Upper lobe of left lung (tissue), 4 donors: ENCODE data around the gene IRF2.

Experiments
- CTCF ChIP-seq, 6 experiments: fragments of 450-650 bp in 4 of 6; fragments of 200-600 bp in 2 of 6; sonication (generic) in 2 of 6; IDR thresholded peaks; one replicate each; pipeline ENCODE4 v1.5.1; 2016 to 2019; ENCODE audit warnings: antibody characterized with exemption in 6 of 6
- POLR2A ChIP-seq, 4 donors: fragments of 450-650 bp; IDR thresholded peaks; one replicate each; pipeline ENCODE4 v1.5.1; 2016 to 2017; ENCODE audit warnings: antibody characterized with exemption in 4 of 4, mild to moderate bottlenecking in 2 of 4
- POLR2AphosphoS5 ChIP-seq, 2 donors: sonication (generic); formaldehyde crosslinking; IDR thresholded peaks; one replicate each; pipeline ENCODE4 v1.5.1; 2017; ENCODE audit warnings: antibody characterized with exemption in 2 of 2

- TF ChIP-seq CTCF (IDR thresholded peaks at IDR 0.05) (no peak), POLR2A (IDR thresholded peaks at IDR 0.05) (no peak), POLR2AphosphoS5 (IDR thresholded peaks at IDR 0.05) (no peak)
These were observed 32.1 kb downstream of the IRF2 start for GRCh38 chr4:184442314-184442635.
